ENCODE results near the gene TYK2. TPM values are rescaled to one million over a fixed set of nuclear protein-coding genes. Genes with fewer than 3 reads are reported as not detected.

The TYK2 gene
- total and polyA plus RNA-seq, 2 of the 13 experiments (the other 11 are each of a cell fraction or from before 2014, with no cell fraction given): 38.8 to 60.1 TPM

- TF ChIP-seq MAF1 (CRISPR knock-in tag; IDR thresholded peaks at IDR 0.05; ENCODE audit: borderline replicate concordance) (peak; percentile 57; the same call in 1 of the 2 replicates), NR1H2 (CRISPR knock-in tag; IDR thresholded peaks at IDR 0.05; ENCODE audit: borderline replicate concordance, low read depth) (no peak), ZNF792 (CRISPR knock-in tag; IDR thresholded peaks at IDR 0.05) (no peak), TOE1 (CRISPR knock-in tag; IDR thresholded peaks at IDR 0.05) (peak; percentile 34; the same call in 1 of the 2 replicates), TARDBP (CRISPR knock-in tag; IDR thresholded peaks at IDR 0.05) (no peak), HMG20B (CRISPR knock-in tag; conservative IDR thresholded peaks at IDR 0.05) (no peak), ZNF225 (CRISPR knock-in tag; IDR thresholded peaks at IDR 0.05) (no peak), ZNF484 (CRISPR knock-in tag; IDR thresholded peaks at IDR 0.05; ENCODE audit: borderline replicate concordance, low read depth) (0 out of 2 replicates have a peak, but pooled peaks have one; percentile 39), GFI1 (CRISPR knock-in tag; IDR thresholded peaks at IDR 0.05; ENCODE audit: borderline replicate concordance) (no peak), HIVEP1 (CRISPR knock-in tag; IDR thresholded peaks at IDR 0.05) (peak; percentile 81), RXRA (CRISPR knock-in tag; IDR thresholded peaks at IDR 0.05) (peak; percentile 54; the same call in 1 of the 2 replicates), ZNF234 (CRISPR knock-in tag; conservative IDR thresholded peaks at IDR 0.05) (no peak), REL (CRISPR knock-in tag; conservative IDR thresholded peaks at IDR 0.05) (no peak), ZNF431 (CRISPR knock-in tag; IDR thresholded peaks at IDR 0.05; ENCODE audit: borderline replicate concordance, low read depth) (no peak), ELF3 (CRISPR knock-in tag; IDR thresholded peaks at IDR 0.05) (no peak; the same call in 1 of the 2 replicates), ZNF567 (CRISPR knock-in tag; IDR thresholded peaks at IDR 0.05; ENCODE audit: borderline replicate concordance) (no peak), ZNF274 (CRISPR knock-in tag; IDR thresholded peaks at IDR 0.05) (no peak), IRX3 (CRISPR knock-in tag; IDR thresholded peaks at IDR 0.05; ENCODE audit: borderline replicate concordance, low read depth) (no peak), CC2D1A (CRISPR knock-in tag; IDR thresholded peaks at IDR 0.05) (no peak), ZNF101 (CRISPR knock-in tag; IDR thresholded peaks at IDR 0.05; ENCODE audit: borderline replicate concordance, low read depth) (no peak), KAT2B (IDR thresholded peaks at IDR 0.05; ENCODE audit: borderline replicate concordance, low read depth, low read length) (no peak), ZNF292 (CRISPR knock-in tag; IDR thresholded peaks at IDR 0.05; ENCODE audit: borderline replicate concordance, low read depth) (no peak)
- TF ChIP-seq, protein P1, sequence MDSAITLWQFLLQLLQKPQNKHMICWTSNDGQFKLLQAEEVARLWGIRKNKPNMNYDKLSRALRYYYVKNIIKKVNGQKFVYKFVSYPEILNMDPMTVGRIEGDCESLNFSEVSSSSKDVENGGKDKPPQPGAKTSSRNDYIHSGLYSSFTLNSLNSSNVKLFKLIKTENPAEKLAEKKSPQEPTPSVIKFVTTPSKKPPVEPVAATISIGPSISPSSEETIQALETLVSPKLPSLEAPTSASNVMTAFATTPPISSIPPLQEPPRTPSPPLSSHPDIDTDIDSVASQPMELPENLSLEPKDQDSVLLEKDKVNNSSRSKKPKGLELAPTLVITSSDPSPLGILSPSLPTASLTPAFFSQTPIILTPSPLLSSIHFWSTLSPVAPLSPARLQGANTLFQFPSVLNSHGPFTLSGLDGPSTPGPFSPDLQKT (CRISPR knock-in tag; IDR thresholded peaks at IDR 0.05; ENCODE audit: borderline replicate concordance): no peak
- TF ChIP-seq, protein P2, sequence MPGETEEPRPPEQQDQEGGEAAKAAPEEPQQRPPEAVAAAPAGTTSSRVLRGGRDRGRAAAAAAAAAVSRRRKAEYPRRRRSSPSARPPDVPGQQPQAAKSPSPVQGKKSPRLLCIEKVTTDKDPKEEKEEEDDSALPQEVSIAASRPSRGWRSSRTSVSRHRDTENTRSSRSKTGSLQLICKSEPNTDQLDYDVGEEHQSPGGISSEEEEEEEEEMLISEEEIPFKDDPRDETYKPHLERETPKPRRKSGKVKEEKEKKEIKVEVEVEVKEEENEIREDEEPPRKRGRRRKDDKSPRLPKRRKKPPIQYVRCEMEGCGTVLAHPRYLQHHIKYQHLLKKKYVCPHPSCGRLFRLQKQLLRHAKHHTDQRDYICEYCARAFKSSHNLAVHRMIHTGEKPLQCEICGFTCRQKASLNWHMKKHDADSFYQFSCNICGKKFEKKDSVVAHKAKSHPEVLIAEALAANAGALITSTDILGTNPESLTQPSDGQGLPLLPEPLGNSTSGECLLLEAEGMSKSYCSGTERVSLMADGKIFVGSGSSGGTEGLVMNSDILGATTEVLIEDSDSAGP (CRISPR knock-in tag; IDR thresholded peaks at IDR 0.05; ENCODE audit: borderline replicate concordance): peak; percentile 100
- TF ChIP-seq, protein P3, sequence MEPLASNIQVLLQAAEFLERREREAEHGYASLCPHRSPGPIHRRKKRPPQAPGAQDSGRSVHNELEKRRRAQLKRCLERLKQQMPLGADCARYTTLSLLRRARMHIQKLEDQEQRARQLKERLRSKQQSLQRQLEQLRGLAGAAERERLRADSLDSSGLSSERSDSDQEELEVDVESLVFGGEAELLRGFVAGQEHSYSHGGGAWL (CRISPR knock-in tag; IDR thresholded peaks at IDR 0.05): no peak
These were observed 23.0 kb upstream of the TYK2 start, which contains the start of gene CDC37 (continued) for GRCh38 chr19:10403137-10404021.
